H9 (cell line): ENCODE results near the gene GNE. TPM values are rescaled to one million over a fixed set of nuclear protein-coding genes. Genes with fewer than 3 reads are reported as not detected.

Experiments used
- DNase-seq: peaks from one replicate; pipeline ENCODE4 v3.0.0-alpha.2; 2017
- H2AFZ ChIP-seq: one replicate; pipeline ENCODE4 v1.6.1; 2013; ENCODE audit warnings: mild to moderate bottlenecking, low read length, control low read depth, moderate library complexity
- H2AK5ac ChIP-seq: 2 replicates; pipeline ENCODE4 v1.6.1; 2013; ENCODE audit warnings: low read length, control low read depth, mixed read lengths; ENCODE audit not compliant: insufficient read length
- H2BK120ac ChIP-seq: one replicate; pipeline ENCODE4 v1.6.1; 2013; ENCODE audit warnings: low read depth, mild to moderate bottlenecking, low read length, control low read depth, inconsistent platforms; ENCODE audit not compliant: poor library complexity, severe bottlenecking
- H2BK12ac ChIP-seq: 2 replicates; pipeline ENCODE4 v1.6.1; 2013; ENCODE audit warnings: low read length, control low read depth, mixed read lengths, low read depth; ENCODE audit not compliant: insufficient read length
- H2BK15ac ChIP-seq: 2 replicates; pipeline ENCODE4 v1.6.1; 2013; ENCODE audit warnings: low read depth, low read length, control low read depth
- H2BK20ac ChIP-seq: one replicate; pipeline ENCODE4 v1.6.1; 2013; ENCODE audit warnings: low read depth, mild to moderate bottlenecking, low read length, control low read depth, inconsistent platforms; ENCODE audit not compliant: poor library complexity, severe bottlenecking
- H2BK5ac ChIP-seq: 2 replicates; pipeline ENCODE4 v1.6.1; 2013; ENCODE audit warnings: low read length, control low read depth, mixed read lengths; ENCODE audit not compliant: insufficient read length
- H3K14ac ChIP-seq: 2 replicates; pipeline ENCODE4 v1.6.1; 2013; ENCODE audit warnings: low read length, control low read depth; ENCODE audit not compliant: insufficient read depth
- H3K18ac ChIP-seq: 2 replicates; pipeline ENCODE4 v1.6.1; 2013; ENCODE audit warnings: low read depth, mild to moderate bottlenecking, mixed read lengths, low read length, control low read depth; ENCODE audit not compliant: insufficient read length
- H3K23ac ChIP-seq: 2 replicates; pipeline ENCODE4 v1.6.1; 2013; ENCODE audit warnings: low read length, control low read depth, mixed read lengths, low read depth; ENCODE audit not compliant: insufficient read length
- H3K23me2 ChIP-seq: 2 replicates; pipeline ENCODE4 v1.6.1; 2013; ENCODE audit warnings: low read depth, mild to moderate bottlenecking, mixed read lengths, low read length, control low read depth; ENCODE audit not compliant: insufficient read length, poor library complexity, severe bottlenecking
- H3K27ac ChIP-seq: 2 replicates; pipeline ENCODE4 v1.5.1; 2013; ENCODE audit warnings: low read length, control low read depth, mixed read lengths, low read depth; ENCODE audit not compliant: insufficient read length
- H3K27me3 ChIP-seq: 2 replicates; pipeline ENCODE4 v1.6.1; 2013; ENCODE audit warnings: low read length, control low read depth, inconsistent platforms; ENCODE audit not compliant: insufficient read depth
- H3K4ac ChIP-seq: 2 replicates; pipeline ENCODE4 v1.6.1; 2013; ENCODE audit warnings: low read depth, mild to moderate bottlenecking, control low read depth, inconsistent platforms, low read length, moderate library complexity
- H3K4me1 ChIP-seq: 2 replicates; pipeline ENCODE4 v1.6.1; 2013; ENCODE audit warnings: low read length, control low read depth, inconsistent platforms; ENCODE audit not compliant: insufficient read depth
- H3K4me2 ChIP-seq: 2 replicates; pipeline ENCODE4 v1.6.1; 2013; ENCODE audit warnings: low read length, control low read depth, mixed read lengths; ENCODE audit not compliant: insufficient read length, insufficient read depth
- H3K56ac ChIP-seq: 2 replicates; pipeline ENCODE4 v1.6.1; 2013; ENCODE audit warnings: low read depth, mild to moderate bottlenecking, mixed read lengths, low read length, control low read depth; ENCODE audit not compliant: insufficient read length
- H3K79me1 ChIP-seq: 2 replicates; pipeline ENCODE4 v1.6.1; 2013; ENCODE audit warnings: low read depth, mild to moderate bottlenecking, moderate library complexity, low read length, control low read depth, inconsistent platforms; ENCODE audit not compliant: insufficient read depth, poor library complexity, severe bottlenecking
- H3K79me2 ChIP-seq: 2 replicates; pipeline ENCODE4 v1.6.1; 2013; ENCODE audit warnings: low read length, control low read depth, inconsistent platforms; ENCODE audit not compliant: insufficient read depth
- H3K9ac ChIP-seq: 2 replicates; pipeline ENCODE4 v1.6.1; 2013; ENCODE audit warnings: low read length, control low read depth, mixed read lengths; ENCODE audit not compliant: insufficient read length; ENCODE audit errors: extremely low read depth
- H3K9me3 ChIP-seq: one replicate; pipeline ENCODE4 v1.6.1; 2013; ENCODE audit warnings: low read depth, low read length, inconsistent platforms; ENCODE audit not compliant: control insufficient read depth
- H3T11ph ChIP-seq: one replicate; pipeline ENCODE4 v1.6.1; 2013; ENCODE audit warnings: mild to moderate bottlenecking, low read length, control low read depth, inconsistent platforms
- H4K20me1 ChIP-seq: one replicate; pipeline ENCODE4 v1.6.1; 2013; ENCODE audit not compliant: control insufficient read depth, insufficient read length, insufficient read depth
- H4K5ac ChIP-seq: 2 replicates; pipeline ENCODE4 v1.6.1; 2013; ENCODE audit warnings: low read depth, mild to moderate bottlenecking, mixed read lengths, low read length, control low read depth; ENCODE audit not compliant: insufficient read length
- H4K8ac ChIP-seq: replicated peaks from 2 replicates; pipeline ENCODE4 v1.6.1; 2013; ENCODE audit warnings: low read length, control low read depth, mixed read lengths, low read depth; ENCODE audit not compliant: insufficient read length
- H4K91ac ChIP-seq: 2 replicates; pipeline ENCODE4 v1.6.1; 2013; ENCODE audit warnings: low read depth, mild to moderate bottlenecking, moderate library complexity, mixed read lengths, low read length, control low read depth; ENCODE audit not compliant: insufficient read length
- H3K27ac Mint-ChIP-seq, 3 experiments: 2 replicates in 2 of 3; 3 replicates in 1 of 3; pipeline ENCODE4 v1.8.0; 2020 to 2021; ENCODE audit warnings: mixed read lengths in 3 of 3, mild to moderate bottlenecking in 1 of 3, moderate library complexity in 1 of 3
- H3K27me3 Mint-ChIP-seq: 2 replicates; pipeline ENCODE4 v1.8.0; 2021; ENCODE audit warnings: low read depth, mild to moderate bottlenecking, moderate library complexity, mixed read lengths
- H3K36me3 Mint-ChIP-seq, 3 experiments: 2 replicates in 2 of 3; 3 replicates in 1 of 3; pipeline ENCODE4 v1.8.0; 2020 to 2021; ENCODE audit warnings: low read depth in 3 of 3, mixed read lengths in 3 of 3; ENCODE audit not compliant: insufficient read depth in 1 of 3
- H3K4me1 Mint-ChIP-seq, 2 experiments: 2 replicates each; pipeline ENCODE4 v1.8.0; 2020; ENCODE audit warnings: mixed read lengths in 2 of 2
- H3K4me3 Mint-ChIP-seq, 2 experiments: 2 replicates in 1 of 2; 3 replicates in 1 of 2; pipeline ENCODE4 v1.8.0; 2020 to 2021; ENCODE audit warnings: mild to moderate bottlenecking in 2 of 2, mixed read lengths in 2 of 2, moderate library complexity in 1 of 2
- H3K9me3 Mint-ChIP-seq, 2 experiments: 2 replicates in 1 of 2; 3 replicates in 1 of 2; pipeline ENCODE4 v1.8.0; 2020; ENCODE audit warnings: mild to moderate bottlenecking in 2 of 2, mixed read lengths in 2 of 2, moderate library complexity in 1 of 2
- WGBS: extraction: QIAGEN DNeasy Blood & Tissue Kit; methylation state at CpG from one replicate; pipeline ENCODE4 v1.1.7; 2013; ENCODE audit warnings: missing lambda C conversion rate, low lambda C conversion rate, mixed read lengths; ENCODE audit not compliant: insufficient read length; ENCODE audit errors: extremely low coverage; 5-methylcytosine and 5-hydroxymethylcytosine counted together
- total RNA-seq: library from RNA; stranded (reverse); gene quantifications from 2 replicates; pipeline ENCODE4 v1.2.1, GENCODE V29; 2021
- TF ChIP-seq, protein P1 (sequence below): fragments of 200-600 bp; sonication (generic); conservative IDR thresholded peaks from 3 replicates; pipeline ENCODE4 v1.8.0; 2021; ENCODE audit warnings: antibody characterized with exemption, mild to moderate bottlenecking

GNE gene
- total RNA-seq, 1 experiment from 2014 or later = 6.3 TPM

DNA sequence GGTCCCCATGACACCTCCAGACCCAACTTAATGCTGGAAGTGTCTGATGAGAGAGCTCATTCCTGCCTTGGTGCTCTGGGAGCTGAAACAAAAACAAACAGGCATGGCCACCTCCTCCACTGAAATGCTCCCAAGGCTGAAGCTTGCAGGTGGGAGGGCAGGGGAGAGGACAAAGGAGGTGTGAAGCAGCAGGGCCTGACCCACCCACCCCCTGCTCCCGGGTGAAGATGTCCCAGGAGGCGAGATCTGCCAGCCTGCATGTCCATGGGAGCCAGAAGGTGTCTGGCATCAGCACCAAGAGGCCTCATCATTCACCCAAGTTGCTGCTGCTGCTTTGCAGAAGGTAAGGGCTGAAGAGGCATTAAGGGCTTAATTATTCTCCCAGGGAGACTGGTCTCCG, 93.3 kb downstream of the GNE start:
- no peak overlapping the region for H3K18ac ChIP-seq
- no peaks in the 10 kb centered on the region for H3K23me2 ChIP-seq
- peaks cover 0 to 10% (median 0%) of the 10 kb centered on the region in 3 experiments; a peak in 1 of 7 replicates for H3K36me3 Mint-ChIP-seq
- H4K91ac ChIP-seq = no peak overlapping the region
- TF ChIP-seq, protein P1, sequence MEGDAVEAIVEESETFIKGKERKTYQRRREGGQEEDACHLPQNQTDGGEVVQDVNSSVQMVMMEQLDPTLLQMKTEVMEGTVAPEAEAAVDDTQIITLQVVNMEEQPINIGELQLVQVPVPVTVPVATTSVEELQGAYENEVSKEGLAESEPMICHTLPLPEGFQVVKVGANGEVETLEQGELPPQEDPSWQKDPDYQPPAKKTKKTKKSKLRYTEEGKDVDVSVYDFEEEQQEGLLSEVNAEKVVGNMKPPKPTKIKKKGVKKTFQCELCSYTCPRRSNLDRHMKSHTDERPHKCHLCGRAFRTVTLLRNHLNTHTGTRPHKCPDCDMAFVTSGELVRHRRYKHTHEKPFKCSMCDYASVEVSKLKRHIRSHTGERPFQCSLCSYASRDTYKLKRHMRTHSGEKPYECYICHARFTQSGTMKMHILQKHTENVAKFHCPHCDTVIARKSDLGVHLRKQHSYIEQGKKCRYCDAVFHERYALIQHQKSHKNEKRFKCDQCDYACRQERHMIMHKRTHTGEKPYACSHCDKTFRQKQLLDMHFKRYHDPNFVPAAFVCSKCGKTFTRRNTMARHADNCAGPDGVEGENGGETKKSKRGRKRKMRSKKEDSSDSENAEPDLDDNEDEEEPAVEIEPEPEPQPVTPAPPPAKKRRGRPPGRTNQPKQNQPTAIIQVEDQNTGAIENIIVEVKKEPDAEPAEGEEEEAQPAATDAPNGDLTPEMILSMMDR = no peak
- no peak overlapping the region for H2BK5ac ChIP-seq
- H4K20me1 ChIP-seq = no peaks in the 10 kb centered on the region
- H2BK12ac ChIP-seq = no peak overlapping the region
- no peak overlapping the region for H2BK120ac ChIP-seq
- no peak overlapping the region for H3K9ac ChIP-seq
- no peak overlapping the region for H2BK15ac ChIP-seq
- no peak overlapping the region for H3K23ac ChIP-seq
- no peak overlapping the region for H3K4me2 ChIP-seq
- no CpG with 5 or more reads among the region's 3 CpGs for WGBS
- peaks cover 36 to 47% of the 10 kb centered on the region in 2 experiments for H3K4me1 Mint-ChIP-seq
- H3K4ac ChIP-seq = no peak overlapping the region
- H3T11ph ChIP-seq = no peak overlapping the region
- no peak overlapping the region for H3K4me3 Mint-ChIP-seq
- peaks cover 10% of the 10 kb centered on the region for H3K4me1 ChIP-seq
- no peaks in the 10 kb centered on the region for H3K79me2 ChIP-seq
- peaks cover 20% of the 10 kb centered on the region for H3K27me3 Mint-ChIP-seq
- no peaks in the 10 kb centered on the region for H3K9me3 ChIP-seq
- no peaks in the 10 kb centered on the region; a peak in 1 of 5 replicates for H3K9me3 Mint-ChIP-seq
- no peak overlapping the region for H3K56ac ChIP-seq
- no peak overlapping the region for H3K27ac ChIP-seq
- H3K79me1 ChIP-seq = no peaks in the 10 kb centered on the region
- no peak overlapping the region for H2AFZ ChIP-seq
- H3K27me3 ChIP-seq = no peaks in the 10 kb centered on the region
- peak overlapping the region in 1 of 3 experiments; percentile 12; a peak in 1 of 7 replicates for H3K27ac Mint-ChIP-seq
- H4K8ac ChIP-seq = no peak overlapping the region
- H2AK5ac ChIP-seq = no peak overlapping the region
- DNase-seq = peak; percentile 43
- no peak overlapping the region for H2BK20ac ChIP-seq
- H3K14ac ChIP-seq = no peak overlapping the region
- no peak overlapping the region for H4K5ac ChIP-seq

Other genes with a start within 250 kb of the GNE start
- gene RECK, start 221.5 kb downstream of the GNE start, total RNA-seq = 9.5 and 10.3 TPM in 2 replicates
- 9.7 and 10.0 TPM in 2 replicates for gene GLIPR2, start 121.7 kb downstream of the GNE start, total RNA-seq
- gene CCIN, start 89.1 kb downstream of the GNE start, total RNA-seq = 0.11 TPM in 1 of 2 replicates, not detected in the other
- gene CLTA, start 67.5 kb downstream of the GNE start, total RNA-seq = 195 and 212 TPM in 2 replicates
- gene RNF38, start 141.8 kb upstream of the GNE start, total RNA-seq = 58.8 and 60.2 TPM in 2 replicates